Inferior parietal cortex (tissue), 1 donor: Measurements from ENCODE around the gene CAPS.

Source experiments
- DNase-seq: peaks from one replicate; pipeline ENCODE4 v3.0.0-alpha.2; 2016; ENCODE audit errors: extremely low spot score

The CAPS gene

DNA sequence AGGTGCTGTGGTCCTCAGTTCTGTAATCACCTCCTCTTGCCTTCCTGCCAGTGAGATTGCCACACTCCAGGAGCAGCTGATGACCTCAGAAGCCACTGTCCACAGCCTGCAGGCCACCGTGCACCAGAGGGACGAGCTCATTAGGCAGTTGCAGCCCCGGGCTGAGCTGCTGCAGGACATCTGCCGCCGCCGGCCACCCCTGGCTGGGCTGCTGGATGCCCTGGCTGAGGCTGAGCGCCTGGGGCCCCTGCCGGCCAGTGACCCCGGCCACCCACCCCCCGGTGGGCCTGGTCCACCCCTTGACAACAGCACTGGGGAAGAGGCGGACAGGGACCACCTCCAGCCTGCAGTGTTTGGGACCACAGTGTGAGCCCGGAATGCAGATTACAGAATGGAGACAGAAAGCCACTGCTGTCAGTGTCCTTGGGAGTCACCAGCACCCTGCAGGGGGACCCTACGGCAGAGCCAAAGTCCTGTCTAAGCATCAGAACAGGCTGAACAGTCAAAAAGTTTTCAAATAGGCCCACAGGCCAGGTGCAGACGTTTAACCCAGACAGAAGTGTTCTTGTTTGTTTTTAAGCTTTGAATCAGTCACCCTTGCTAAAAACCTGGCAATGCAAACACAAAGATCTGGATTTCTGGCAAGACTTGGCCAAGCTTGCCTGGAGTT, 5.1 kb upstream of the CAPS start:
- DNase-seq, result no peak

- DNase-seq, result no peak
These were observed 3.5 kb upstream of the CAPS start for GRCh38 chr19:5910638-5910907.

GRCh38 chr19:5911366-5911765, 2.7 kb upstream of the CAPS start:
- DNase-seq, result no peak

- no peak for DNase-seq
These were observed 312 bp downstream of the CAPS start for GRCh38 chr19:5914358-5914774.

DNA sequence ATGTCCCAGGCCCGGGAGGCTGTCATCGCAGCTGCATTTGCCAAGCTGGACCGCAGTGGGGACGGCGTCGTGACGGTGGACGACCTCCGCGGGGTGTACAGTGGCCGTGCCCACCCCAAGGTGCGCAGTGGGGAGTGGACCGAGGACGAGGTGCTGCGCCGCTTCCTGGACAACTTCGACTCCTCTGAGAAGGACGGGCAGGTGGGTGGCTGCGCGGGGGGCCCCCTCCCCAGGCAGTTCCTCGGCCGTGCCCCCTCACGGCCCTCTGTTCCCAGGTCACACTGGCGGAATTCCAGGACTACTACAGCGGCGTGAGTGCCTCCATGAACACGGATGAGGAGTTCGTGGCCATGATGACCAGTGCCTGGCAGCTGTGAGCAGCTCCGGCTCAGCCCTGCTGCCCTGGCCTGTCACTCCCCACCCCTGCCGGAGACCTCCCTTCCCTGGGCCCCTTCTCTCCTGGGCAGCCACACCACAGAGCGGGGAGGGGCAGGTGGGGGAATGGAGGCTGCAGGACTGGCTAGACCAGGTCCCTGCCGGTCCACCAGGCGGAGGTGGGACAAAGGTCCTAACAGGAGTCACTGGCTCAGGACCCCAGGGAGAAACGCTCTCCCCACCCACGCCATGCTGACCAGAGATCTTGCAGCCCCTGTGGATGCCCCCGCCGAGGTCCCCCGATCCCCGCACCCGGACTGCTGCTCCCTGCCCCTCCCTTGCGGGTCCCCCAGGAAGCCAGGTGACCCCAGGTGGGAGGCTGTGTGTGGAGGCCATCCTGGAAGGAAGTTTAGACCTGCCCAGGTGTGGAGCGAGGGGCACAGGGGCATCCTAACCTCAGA, 1.1 kb downstream of the CAPS start:
- no peak for DNase-seq

DNA sequence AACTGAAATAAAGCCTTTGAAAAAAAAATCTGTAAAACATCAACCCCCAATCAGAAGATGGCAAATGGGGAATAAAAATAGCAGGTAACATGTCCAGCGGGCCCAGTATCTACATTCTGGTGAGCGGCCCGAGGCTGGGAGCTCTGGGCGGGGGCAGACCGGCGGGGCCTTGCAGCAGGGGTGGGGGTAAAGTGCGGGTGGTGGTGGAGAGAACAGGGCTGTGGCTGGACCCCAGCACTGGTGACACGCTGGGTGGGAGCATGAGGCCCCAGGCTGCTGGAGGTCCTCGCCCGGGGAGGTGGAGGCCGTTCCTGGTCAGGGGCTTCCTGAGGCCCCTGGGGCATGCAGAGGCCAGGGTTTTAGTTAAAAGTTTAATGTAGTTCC, 1.7 kb downstream of the CAPS start:
- no peak for DNase-seq

GRCh38 chr19:5916181-5916708, 2.2 kb downstream of the CAPS start:
- no peak for DNase-seq

GRCh38 chr19:5917431-5918107, 3.5 kb downstream of the CAPS start:
- DNase-seq, result no peak

DNA sequence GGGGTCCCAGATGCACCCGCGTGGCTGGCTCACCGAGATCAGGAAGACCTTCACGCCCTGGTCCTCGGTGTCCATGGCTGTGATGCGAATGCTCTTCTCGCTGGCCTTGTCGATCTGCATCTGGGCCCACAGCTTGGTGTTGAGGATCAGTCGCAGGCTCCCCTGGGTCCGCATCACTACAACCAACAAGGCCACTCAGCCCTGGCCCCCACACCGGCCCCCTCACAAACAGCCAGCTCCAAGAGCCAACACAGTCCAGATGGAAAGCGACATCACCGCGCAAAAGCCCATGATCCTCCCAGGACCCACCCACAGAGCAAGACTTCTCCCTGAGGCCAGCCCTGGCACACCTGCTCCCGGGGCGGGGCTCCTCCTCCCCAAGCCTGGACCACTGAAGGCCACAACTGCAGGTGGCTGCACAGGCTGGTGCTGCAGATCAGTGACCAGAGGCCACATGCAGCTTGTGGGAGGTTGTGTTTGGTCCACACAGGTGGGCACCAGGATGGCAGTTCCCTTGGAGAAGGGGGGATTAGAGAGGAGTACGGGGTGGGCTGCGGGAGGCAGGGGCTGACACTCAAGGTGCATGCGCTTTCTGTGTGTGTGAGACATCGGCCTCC, 4.5 kb downstream of the CAPS start:
- DNase-seq, result no peak

- DNase-seq, result no peak
These were observed 7.6 kb downstream of the CAPS start for GRCh38 chr19:5921516-5922160.

- no peak for DNase-seq
These were observed 8.1 kb downstream of the CAPS start for GRCh38 chr19:5922161-5922545.

DNA sequence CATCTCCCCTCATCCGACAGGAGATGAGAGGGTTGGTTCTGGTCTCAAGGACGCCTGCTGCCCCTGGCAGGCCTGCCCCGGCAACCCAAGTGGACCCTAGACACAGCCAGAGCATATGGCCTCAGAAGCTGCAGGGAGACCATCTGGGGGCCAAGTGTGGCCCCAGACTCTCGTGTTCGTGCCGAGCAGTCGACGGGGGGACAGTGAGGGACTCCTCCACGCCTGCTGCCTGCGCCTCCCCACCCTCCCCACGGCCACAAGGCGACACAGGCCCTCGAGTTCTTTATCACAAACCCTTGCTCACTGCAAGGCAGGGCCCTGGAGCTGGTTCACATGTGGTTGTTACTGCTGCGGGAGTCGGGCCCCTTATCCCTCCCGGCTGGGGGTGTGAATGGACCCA, 9.3 kb downstream of the CAPS start:
- DNase-seq, result no peak

GRCh38 chr19:5925830-5926427, 11.9 kb downstream of the CAPS start:
- DNase-seq, result no peak

- no peak for DNase-seq
These were observed 12.8 kb downstream of the CAPS start for GRCh38 chr19:5926641-5927440.

- no peak for DNase-seq
These were observed 13.4 kb downstream of the CAPS start for GRCh38 chr19:5927441-5927821.

- no peak for DNase-seq
These were observed 15.1 kb downstream of the CAPS start for GRCh38 chr19:5929179-5929578.

GRCh38 chr19:5929625-5930024, 15.6 kb downstream of the CAPS start:
- DNase-seq, result no peak

GRCh38 chr19:5931251-5931650, 17.2 kb downstream of the CAPS start:
- no peak for DNase-seq

DNA sequence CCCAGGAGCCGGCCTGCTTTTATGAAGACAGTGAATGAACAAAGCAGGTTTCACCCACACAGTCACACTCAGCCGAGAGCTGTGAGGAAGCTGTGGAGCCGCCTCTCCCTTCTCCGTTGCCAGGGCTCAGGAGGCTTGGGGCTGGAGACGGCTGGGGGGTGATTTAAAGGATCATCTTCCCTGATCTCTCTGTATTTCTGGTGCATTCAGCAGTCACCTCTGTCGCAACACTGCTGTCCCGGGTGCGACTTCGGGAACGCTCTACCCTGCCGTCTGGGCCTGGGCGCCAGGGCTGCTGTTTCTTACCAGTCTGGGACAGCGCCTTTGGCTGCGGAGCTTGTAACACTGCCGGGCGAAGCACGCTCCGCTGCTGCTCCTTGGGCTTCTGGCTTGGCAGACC, 18.1 kb downstream of the CAPS start:
- no peak for DNase-seq

GRCh38 chr19:5932609-5933262, 18.7 kb downstream of the CAPS start:
- no peak for DNase-seq
